Rectal smooth muscle tissue (tissue), 1 donor: ENCODE data around the gene MAN1B1.
"Not testable (repeated sequence)": the region's sequence is repeated elsewhere in the genome, so short reads cannot be mapped to it uniquely, and the experiment has no call there.

Experiments
- H3K27ac ChIP-seq: one replicate; pipeline ENCODE4 v1.7.0; 2013; ENCODE audit warnings: low read depth, low read length, inconsistent platforms
- H3K27me3 ChIP-seq: one replicate; pipeline ENCODE4 v1.7.0; 2013; ENCODE audit warnings: low read length; ENCODE audit not compliant: control insufficient read depth, insufficient read depth
- H3K36me3 ChIP-seq: one replicate; pipeline ENCODE4 v1.7.0; 2013; ENCODE audit warnings: low read length; ENCODE audit not compliant: control insufficient read depth, insufficient read depth
- H3K4me1 ChIP-seq: one replicate; pipeline ENCODE4 v1.7.0; 2013; ENCODE audit warnings: low read length; ENCODE audit not compliant: control insufficient read depth, insufficient read depth
- H3K4me3 ChIP-seq: one replicate; pipeline ENCODE4 v1.7.0; 2013; ENCODE audit warnings: low read length
- H3K9ac ChIP-seq: one replicate; pipeline ENCODE4 v1.7.0; 2013; ENCODE audit warnings: low read length

The MAN1B1 gene

GRCh38 chr9:137128158-137128861 is 41.5 kb downstream of the MAN1B1 start:
- Histone ChIP-seq H3K9ac (no peak overlapping the region), H3K36me3 (no peaks in the 10 kb centered on the region), H3K27me3 (no peaks in the 10 kb centered on the region), H3K4me1 (no peaks in the 10 kb centered on the region), H3K27ac (no peak overlapping the region), H3K4me3 (peak overlapping the region; percentile 80)

GRCh38 chr9:137128862-137129455 is 42.2 kb downstream of the MAN1B1 start:
- H3K27ac ChIP-seq: peak overlapping the region; percentile 56
- peak overlapping the region; percentile 80 for H3K4me3 ChIP-seq
- no peaks in the 10 kb centered on the region for H3K4me1 ChIP-seq
- no peak overlapping the region for H3K9ac ChIP-seq
- no peaks in the 10 kb centered on the region for H3K27me3 ChIP-seq
- no peaks in the 10 kb centered on the region for H3K36me3 ChIP-seq

GRCh38 chr9:137129456-137130175 is 42.8 kb downstream of the MAN1B1 start:
- H3K36me3 ChIP-seq: no peaks in the 10 kb centered on the region
- H3K27ac ChIP-seq: peak overlapping the region; percentile 56
- no peaks in the 10 kb centered on the region for H3K27me3 ChIP-seq
- peak overlapping the region; percentile 80 for H3K4me3 ChIP-seq
- H3K4me1 ChIP-seq: no peaks in the 10 kb centered on the region
- H3K9ac ChIP-seq: no peak overlapping the region

- Histone ChIP-seq H3K4me3 (peak overlapping the region; percentile 80), H3K27ac (no peak overlapping the region), H3K4me1 (no peaks in the 10 kb centered on the region), H3K9ac (no peak overlapping the region), H3K36me3 (no peaks in the 10 kb centered on the region), H3K27me3 (no peaks in the 10 kb centered on the region)
Observed at GRCh38 chr9:137130176-137130755, 43.5 kb downstream of the MAN1B1 start.

- no peak overlapping the region for H3K9ac ChIP-seq
- no peaks in the 10 kb centered on the region for H3K36me3 ChIP-seq
- H3K27ac ChIP-seq: no peak overlapping the region
- peaks cover 24% of the 10 kb centered on the region for H3K27me3 ChIP-seq
- H3K4me3 ChIP-seq: no peak overlapping the region
- no peaks in the 10 kb centered on the region for H3K4me1 ChIP-seq
Observed at GRCh38 chr9:137134191-137134590, 47.4 kb downstream of the MAN1B1 start.

- not testable (repeated sequence) for H3K27ac ChIP-seq, H3K9ac ChIP-seq, H3K4me3 ChIP-seq, H3K4me1 ChIP-seq, H3K36me3 ChIP-seq
- peaks cover 24% of the 10 kb centered on the region for H3K27me3 ChIP-seq
Observed at GRCh38 chr9:137135154-137135553, 48.4 kb downstream of the MAN1B1 start.

- Histone ChIP-seq H3K27ac (no peak overlapping the region), H3K36me3 (no peaks in the 10 kb centered on the region), H3K27me3 (peaks cover 27% of the 10 kb centered on the region), H3K4me1 (no peaks in the 10 kb centered on the region), H3K9ac (no peak overlapping the region), H3K4me3 (no peak overlapping the region)
Observed at GRCh38 chr9:137136261-137136880, 49.6 kb downstream of the MAN1B1 start.

GRCh38 chr9:137136881-137137607 is 50.3 kb downstream of the MAN1B1 start:
- H3K4me3 ChIP-seq: no peak overlapping the region
- no peaks in the 10 kb centered on the region for H3K36me3 ChIP-seq
- peaks cover 33% of the 10 kb centered on the region for H3K27me3 ChIP-seq
- H3K4me1 ChIP-seq: no peaks in the 10 kb centered on the region
- H3K27ac ChIP-seq: no peak overlapping the region
- H3K9ac ChIP-seq: no peak overlapping the region

GRCh38 chr9:137138058-137138721 is 51.4 kb downstream of the MAN1B1 start:
- Histone ChIP-seq H3K27ac (no peak overlapping the region), H3K9ac (no peak overlapping the region), H3K4me3 (no peak overlapping the region), H3K4me1 (no peaks in the 10 kb centered on the region), H3K27me3 (peaks cover 40% of the 10 kb centered on the region), H3K36me3 (no peaks in the 10 kb centered on the region)

- Histone ChIP-seq H3K9ac (no peak within 1 kb of the TSS), H3K4me1 (no peaks in the 10 kb centered on the region), H3K27me3 (peaks cover 40% of the 10 kb centered on the region), H3K27ac (no peak within 1 kb of the TSS), H3K36me3 (no peaks in the 10 kb centered on the region), H3K4me3 (no peak within 1 kb of the TSS)
Observed at GRCh38 chr9:137138722-137139467, 52.1 kb downstream of the MAN1B1 start, which contains the start of gene GRIN1. GRIN1 (plus strand) TSS chr9:137139154; CDS start chr9:137139487, 333 bp downstream.
